Endothelial cell of umbilical vein (primary cell): Measurements from ENCODE around the gene NHLRC4. TPM values are rescaled to one million over a fixed set of nuclear protein-coding genes. Genes with fewer than 3 reads are reported as not detected.

Experiments
- BruUV-seq: library from RNA; stranded (reverse); fragments of 400-500 nt; replicated peaks from 2 replicates; lab custom pipeline; 2021; lab: Mats Ljungman, UMichigan
- CTCF ChIA-PET: fragments of 300-600, 350-600 bp; sonication (Branson Sonifier 250); formaldehyde crosslinking; loops from one replicate; lab custom pipeline; 2021; ENCODE audit warnings: antibody characterized with exemption, inconsistent platforms; lab: Charles Lee
- POLR2A ChIA-PET: fragments of 300-600, 350-600 bp; sonication (Branson Sonifier 250); formaldehyde crosslinking; loops from one replicate; lab custom pipeline; 2021; ENCODE audit warnings: antibody characterized with exemption, inconsistent platforms; lab: Charles Lee
- DNase-seq: peaks from one replicate; pipeline ENCODE4 v3.0.0-alpha.2; 2011; ENCODE audit warnings: low read depth, low spot score
- FAIRE-seq: peaks from 2 replicates; lab custom pipeline; 2011; peaks lifted over from hg19 to GRCh38; lab: Jason Lieb, UNC
- H2AFZ ChIP-seq: 2 replicates; pipeline ENCODE4 v1.6.0; 2012; ENCODE audit warnings: low read depth, low read length, control low read depth, inconsistent platforms
- H3K27ac ChIP-seq: 2 replicates; pipeline ENCODE4 v1.5.1; 2011; ENCODE audit warnings: low read depth, mild to moderate bottlenecking, control low read depth, low read length, moderate library complexity; ENCODE audit not compliant: insufficient read depth
- H3K27me3 ChIP-seq, 2 experiments: 2 replicates each; pipeline versions ENCODE4 v1.6.0 to v1.6.1; 2011; ENCODE audit warnings: low read length in 2 of 2, mixed read lengths in 1 of 2; ENCODE audit not compliant: control insufficient read depth in 2 of 2, insufficient read depth in 2 of 2
- H3K36me3 ChIP-seq, 2 experiments: 2 replicates in 1 of 2; 3 replicates in 1 of 2; pipeline ENCODE4 v1.5.1; 2011; ENCODE audit warnings: low read length in 2 of 2, mild to moderate bottlenecking in 1 of 2, moderate library complexity in 1 of 2; ENCODE audit not compliant: control insufficient read depth in 2 of 2, insufficient read depth in 2 of 2; ENCODE audit errors: extremely low read depth in 1 of 2
- H3K4me1 ChIP-seq: 3 replicates; pipeline ENCODE4 v1.5.1; 2011; ENCODE audit warnings: mild to moderate bottlenecking, low read length; ENCODE audit not compliant: control insufficient read depth, insufficient read depth; ENCODE audit errors: extremely low read depth
- H3K4me2 ChIP-seq: 2 replicates; pipeline ENCODE4 v1.6.1; 2011; ENCODE audit warnings: low read length, control low read depth, mixed read lengths; ENCODE audit not compliant: insufficient read depth
- H3K4me3 ChIP-seq, 3 experiments: fragments of 200-600 bp in 1 of 3; sonication (generic), shearing (Covaris generic) in 1 of 3; replicated peaks in 1 of 3; 2 replicates each; pipeline ENCODE4 v1.5.1; 2011 to 2016; ENCODE audit warnings: control low read depth in 3 of 3, low read length in 3 of 3, mild to moderate bottlenecking in 2 of 3, inconsistent platforms in 1 of 3, low read depth in 1 of 3, moderate library complexity in 1 of 3; ENCODE audit not compliant: insufficient read depth in 1 of 3
- H3K79me2 ChIP-seq: 2 replicates; pipeline ENCODE4 v1.6.0; 2012; ENCODE audit warnings: low read length, inconsistent platforms; ENCODE audit not compliant: control insufficient read depth, insufficient read depth
- H3K9ac ChIP-seq: replicated peaks from 2 replicates; pipeline ENCODE3; 2011; ENCODE audit warnings: low read length, control low read depth; ENCODE audit not compliant: insufficient read depth; ENCODE audit errors: extremely low read depth
- H3K9me1 ChIP-seq: replicated peaks from 3 replicates; pipeline ENCODE4 v1.6.0; 2011; ENCODE audit warnings: mild to moderate bottlenecking, low read length; ENCODE audit not compliant: control insufficient read depth, insufficient read depth; ENCODE audit errors: extremely low read depth
- H3K9me3 ChIP-seq: replicated peaks from 2 replicates; pipeline ENCODE4 v1.5.1; 2012; ENCODE audit warnings: low read length, inconsistent platforms; ENCODE audit not compliant: control insufficient read depth, insufficient read depth
- H4K20me1 ChIP-seq: replicated peaks from 2 replicates; pipeline ENCODE3; 2011; ENCODE audit warnings: mild to moderate bottlenecking, low read length; ENCODE audit not compliant: control insufficient read depth, insufficient read depth; ENCODE audit errors: extremely low read depth
- CTCF ChIP-seq, 2 donors: IDR thresholded peaks; 1 replicate in 1 of 2; 2 replicates in 1 of 2; pipeline ENCODE4 v1.5.1; 2011; ENCODE audit warnings: low read length in 2 of 2, mild to moderate bottlenecking in 2 of 2, moderate library complexity in 2 of 2, control low read depth in 1 of 2, inconsistent platforms in 1 of 2, low read depth in 1 of 2; ENCODE audit not compliant: insufficient read depth in 1 of 2; ENCODE audit errors: extremely low read depth in 1 of 2
- EZH2 ChIP-seq: IDR thresholded peaks from 2 replicates; pipeline ENCODE4 v1.6.1; 2012; ENCODE audit warnings: borderline replicate concordance, low read depth, mild to moderate bottlenecking, moderate library complexity, low read length, inconsistent platforms; ENCODE audit not compliant: severe bottlenecking
- FOS ChIP-seq: IDR thresholded peaks from 2 replicates; pipeline ENCODE4 v1.6.1; 2011; ENCODE audit warnings: mild to moderate bottlenecking, low read length, moderate library complexity, borderline replicate concordance; ENCODE audit not compliant: insufficient read depth
- GATA2 ChIP-seq: IDR thresholded peaks from 2 replicates; pipeline ENCODE4 v1.7.0; 2011; ENCODE audit warnings: low read depth, mild to moderate bottlenecking, moderate library complexity, mixed read lengths, low read length; ENCODE audit not compliant: insufficient read length, insufficient read depth
- JUN ChIP-seq: IDR thresholded peaks from 2 replicates; pipeline ENCODE4 v1.6.1; 2011; ENCODE audit warnings: borderline replicate concordance, low read depth; ENCODE audit not compliant: insufficient read length, insufficient read depth
- MAX ChIP-seq: IDR thresholded peaks from 2 replicates; pipeline ENCODE4 v1.6.1; 2011; ENCODE audit not compliant: insufficient read depth, insufficient read length
- MYC ChIP-seq: IDR thresholded peaks from one replicate; pipeline ENCODE4 v1.6.1; 2011; ENCODE audit warnings: mild to moderate bottlenecking, low read depth, low read length
- POLR2A ChIP-seq: IDR thresholded peaks from 2 replicates; pipeline ENCODE4 v1.6.1; 2012; ENCODE audit warnings: low read depth, mild to moderate bottlenecking, control low read depth, low read length
- POLR2AphosphoS5 ChIP-seq: IDR thresholded peaks from 2 replicates; pipeline ENCODE4 v1.6.1; 2012; ENCODE audit warnings: low read depth, mild to moderate bottlenecking, control low read depth, low read length, moderate library complexity; ENCODE audit not compliant: insufficient read depth
- dilution Hi-C: fragments of 300-500 bp; cut with MboI; formaldehyde crosslinking; loops from one replicate; pipeline ENCODE4 v1.15.0; 2019; ENCODE audit warnings: low sequenced_read_pairs; ENCODE audit not compliant: extremely low pct_ligation_motif_present
- intact Hi-C: fragments of 100-400 bp; cut with micrococcal nuclease; formaldehyde crosslinking; loops from one replicate; pipeline ENCODE4 v1.10.0; 2022
- polyA plus RNA-seq, 4 experiments: library from polyadenylated mRNA; depleted of rRNA in 3 of 4; stranded (reverse) in 3 of 4; unstranded in 1 of 4; fragments of >200 nt; gene quantifications; 2 replicates each; pipeline versions ENCODE4 v1.2.1 to v1.2.3, GENCODE V29; 2011 to 2012; ENCODE audit warnings: missing spikeins in 1 of 4
- total RNA-seq: library from RNA; stranded (reverse); gene quantifications from 2 replicates; pipeline ENCODE4 v1.2.3, GENCODE V29; 2021

Gene NHLRC4
- total and polyA plus RNA-seq, 2 donors (not counting 3 experiments of a cell fraction or from before 2014, with no cell fraction given), result 0.73 to 0.94 TPM

GRCh38 chr16:593406-593805 is 26.6 kb downstream of the NHLRC4 start:
- POLR2A ChIA-PET, result no interaction called here
- no peak for TF ChIP-seq GATA2
- no peak for TF ChIP-seq CTCF (IDR thresholded peaks at IDR 0.05; ENCODE audit: extremely low read depth in 1 of 2, insufficient read depth in 1 of 2, low read depth in 1 of 2, low read length in 2 of 2)
- no peak for TF ChIP-seq MAX
- no peaks in the 10 kb centered on the region for H3K27me3 ChIP-seq

GRCh38 chr16:593807-594206 is 27.0 kb downstream of the NHLRC4 start:
- H3K27me3 ChIP-seq, result no peaks in the 10 kb centered on the region
- H3K36me3 ChIP-seq, result peaks cover 0 to 3% of the 10 kb centered on the region in 2 experiments
- TF ChIP-seq MAX, result no peak
- no peak for TF ChIP-seq JUN
- no peak for TF ChIP-seq EZH2
- TF ChIP-seq GATA2, result no peak
- TF ChIP-seq POLR2A, result no peak
- no peak for TF ChIP-seq MYC
- no peak for TF ChIP-seq POLR2AphosphoS5
- no peak for TF ChIP-seq FOS
- TF ChIP-seq CTCF (IDR thresholded peaks at IDR 0.05; ENCODE audit: extremely low read depth in 1 of 2, insufficient read depth in 1 of 2, low read depth in 1 of 2, low read length in 2 of 2), result no peak
- intact Hi-C loops, result no loop called here
- H3K9ac ChIP-seq, result no peak overlapping the region
- dilution Hi-C loops, result no loop called here
- POLR2A ChIA-PET, result no interaction called here
- no TSS peak for BruUV-seq
- H2AFZ ChIP-seq, result no peak overlapping the region
- H3K27ac ChIP-seq, result no peak overlapping the region
- peaks cover 8% of the 10 kb centered on the region for H3K4me1 ChIP-seq
- H3K9me1 ChIP-seq, result no peaks in the 10 kb centered on the region
- no peak for DNase-seq
- CTCF ChIA-PET, result interaction anchor here (1.6 kb wide), 1 partner anchor 14 kb away, joined by 5 read pairs; no protein-coding TSS in a partner anchor
- H3K4me2 ChIP-seq, result no peak overlapping the region
- H3K79me2 ChIP-seq, result peaks cover 22% of the 10 kb centered on the region
- FAIRE-seq, result no peak
- no peak overlapping the region for H3K4me3 ChIP-seq
- H3K9me3 ChIP-seq, result no peaks in the 10 kb centered on the region
- H4K20me1 ChIP-seq, result no peaks in the 10 kb centered on the region

More at GRCh38 chr16:593406-593805, 26.6 kb downstream of the NHLRC4 start:
- H3K4me1 ChIP-seq, result peaks cover 8% of the 10 kb centered on the region
- H3K4me3 ChIP-seq, result no peak overlapping the region
- no peak for DNase-seq
- dilution Hi-C loops, result no loop called here
- CTCF ChIA-PET, result interaction anchor here (1.6 kb wide), 1 partner anchor 14 kb away, joined by 5 read pairs; no protein-coding TSS in a partner anchor
- H2AFZ ChIP-seq, result no peak overlapping the region
- peaks cover 0 to 3% of the 10 kb centered on the region in 2 experiments for H3K36me3 ChIP-seq
- no peak for FAIRE-seq
- H4K20me1 ChIP-seq, result no peaks in the 10 kb centered on the region
- no TSS peak for BruUV-seq
- intact Hi-C loops, result no loop called here
- no peak overlapping the region for H3K9ac ChIP-seq
- H3K9me1 ChIP-seq, result no peaks in the 10 kb centered on the region
- H3K27ac ChIP-seq, result no peak overlapping the region
- no peak overlapping the region for H3K4me2 ChIP-seq
- H3K9me3 ChIP-seq, result no peaks in the 10 kb centered on the region
- H3K79me2 ChIP-seq, result peaks cover 22% of the 10 kb centered on the region
